Muscle layer of colon (tissue), 2 donors: Measurements from ENCODE around the gene SUPT16H.
"Not testable (repeated sequence)": the region's sequence is repeated elsewhere in the genome, so short reads cannot be mapped to it uniquely, and the experiment has no call there.

ENCODE experiments used
- H3K27ac ChIP-seq: one replicate; pipeline ENCODE4 v1.7.0; 2013; ENCODE audit warnings: low read depth, mild to moderate bottlenecking, low read length, moderate library complexity
- H3K27me3 ChIP-seq, 2 donors: one replicate each; pipeline ENCODE4 v1.7.0; 2013; ENCODE audit warnings: low read length in 2 of 2, mild to moderate bottlenecking in 2 of 2; ENCODE audit not compliant: insufficient read depth in 2 of 2, control insufficient read depth in 1 of 2
- H3K36me3 ChIP-seq: one replicate; pipeline ENCODE4 v1.7.0; 2013; ENCODE audit warnings: mild to moderate bottlenecking, low read length; ENCODE audit not compliant: insufficient read depth
- H3K4me1 ChIP-seq: one replicate; pipeline ENCODE4 v1.7.0; 2013; ENCODE audit warnings: mild to moderate bottlenecking, low read length; ENCODE audit not compliant: insufficient read depth
- H3K4me3 ChIP-seq, 2 donors: one replicate each; pipeline ENCODE4 v1.7.0; 2013; ENCODE audit warnings: low read length in 2 of 2, low read depth in 1 of 2, mild to moderate bottlenecking in 1 of 2, moderate library complexity in 1 of 2
- H3K9ac ChIP-seq: one replicate; pipeline ENCODE4 v1.7.0; 2013; ENCODE audit warnings: low read length
- H3K9me3 ChIP-seq: one replicate; pipeline ENCODE4 v1.7.0; 2013; ENCODE audit warnings: mild to moderate bottlenecking, low read length
- donor health status: abdominal sarcoma.
- donor health status: Adenocarcinoma of cecum.

The SUPT16H gene

GRCh38 chr14:21395450-21395849 is 11.6 kb upstream of the SUPT16H start:
- peaks cover 84% of the 10 kb centered on the region for H3K36me3 ChIP-seq
- no peaks in the 10 kb centered on the region for H3K9me3 ChIP-seq
- H3K27me3 ChIP-seq: no peaks in the 10 kb centered on the region
- no peak overlapping the region for H3K9ac ChIP-seq
- no peaks in the 10 kb centered on the region for H3K4me1 ChIP-seq
- H3K4me3 ChIP-seq: no peak overlapping the region
- H3K27ac ChIP-seq: no peak overlapping the region

- Histone ChIP-seq H3K9ac (no peak overlapping the region), H3K27ac (no peak overlapping the region)
These were observed 1.5 kb upstream of the SUPT16H start for GRCh38 chr14:21385188-21385904.

GRCh38 chr14:21384494-21384851 is 654 bp upstream of the SUPT16H start:
- Histone ChIP-seq H3K4me1 (peaks cover 21% of the 10 kb centered on the region), H3K9ac (peak overlapping the region; percentile 90), H3K27me3 (no peaks in the 10 kb centered on the region), H3K36me3 (peaks cover 14% of the 10 kb centered on the region), H3K9me3 (no peaks in the 10 kb centered on the region), H3K4me3 (peak overlapping the region; percentile 2 to 96), H3K27ac (peak overlapping the region; percentile 62)

More at GRCh38 chr14:21385188-21385904, 1.5 kb upstream of the SUPT16H start:
- peaks cover 22% of the 10 kb centered on the region for H3K36me3 ChIP-seq
- H3K4me3 ChIP-seq: peak overlapping the region in 1 of 2 donors; percentile 96
- H3K4me1 ChIP-seq: peaks cover 21% of the 10 kb centered on the region
- H3K27me3 ChIP-seq: no peaks in the 10 kb centered on the region
- no peaks in the 10 kb centered on the region for H3K9me3 ChIP-seq

GRCh38 chr14:21382886-21383847 is 652 bp downstream of the SUPT16H start:
- no peaks in the 10 kb centered on the region for H3K9me3 ChIP-seq
- H3K9ac ChIP-seq: peak overlapping the region; percentile 90
- peaks cover 21% of the 10 kb centered on the region for H3K4me1 ChIP-seq
- H3K36me3 ChIP-seq: peaks cover 11% of the 10 kb centered on the region
- no peaks in the 10 kb centered on the region for H3K27me3 ChIP-seq
- H3K27ac ChIP-seq: peak overlapping the region; percentile 62
- peak overlapping the region; percentile 56 to 96 for H3K4me3 ChIP-seq

- H3K27me3 ChIP-seq: no peaks in the 10 kb centered on the region
- no peak overlapping the region for H3K27ac ChIP-seq
- no peak overlapping the region for H3K9ac ChIP-seq
- no peak overlapping the region for H3K4me3 ChIP-seq
- H3K9me3 ChIP-seq: no peaks in the 10 kb centered on the region
- peaks cover 11% of the 10 kb centered on the region for H3K36me3 ChIP-seq
- H3K4me1 ChIP-seq: peaks cover 21% of the 10 kb centered on the region
These were observed 1.7 kb downstream of the SUPT16H start for GRCh38 chr14:21382095-21382494.

GRCh38 chr14:21379338-21379737 is 4.5 kb downstream of the SUPT16H start:
- H3K36me3 ChIP-seq: peaks cover 9% of the 10 kb centered on the region
- H3K9ac ChIP-seq: no peak overlapping the region
- no peak overlapping the region for H3K4me3 ChIP-seq
- H3K27ac ChIP-seq: no peak overlapping the region
- no peaks in the 10 kb centered on the region for H3K9me3 ChIP-seq
- no peaks in the 10 kb centered on the region for H3K27me3 ChIP-seq
- peaks cover 16% of the 10 kb centered on the region for H3K4me1 ChIP-seq

- Histone ChIP-seq H3K9ac (no peak overlapping the region), H3K36me3 (peaks cover 34% of the 10 kb centered on the region), H3K9me3 (no peaks in the 10 kb centered on the region), H3K4me1 (no peaks in the 10 kb centered on the region), H3K4me3 (no peak overlapping the region), H3K27me3 (no peaks in the 10 kb centered on the region), H3K27ac (no peak overlapping the region)
These were observed 9.8 kb downstream of the SUPT16H start for GRCh38 chr14:21373980-21374379.

GRCh38 chr14:21372814-21373213 is 11.0 kb downstream of the SUPT16H start:
- H3K36me3 ChIP-seq: peaks cover 45% of the 10 kb centered on the region

GRCh38 chr14:21369949-21370679 is 13.7 kb downstream of the SUPT16H start:
- Histone ChIP-seq H3K4me1 (no peaks in the 10 kb centered on the region), H3K27ac (no peak overlapping the region), H3K36me3 (peaks cover 63% of the 10 kb centered on the region), H3K27me3 (no peaks in the 10 kb centered on the region), H3K9me3 (no peaks in the 10 kb centered on the region), H3K9ac (no peak overlapping the region), H3K4me3 (no peak overlapping the region)

More at GRCh38 chr14:21372814-21373213, 11.0 kb downstream of the SUPT16H start:
- H3K9ac ChIP-seq, H3K4me1 ChIP-seq, H3K27me3 ChIP-seq, H3K27ac ChIP-seq, H3K4me3 ChIP-seq, H3K9me3 ChIP-seq: not testable (repeated sequence)

GRCh38 chr14:21367582-21368144 is 16.2 kb downstream of the SUPT16H start:
- H3K9ac ChIP-seq: no peak overlapping the region
- H3K9me3 ChIP-seq: no peaks in the 10 kb centered on the region
- H3K27me3 ChIP-seq: no peaks in the 10 kb centered on the region
- no peaks in the 10 kb centered on the region for H3K4me1 ChIP-seq
- H3K27ac ChIP-seq: no peak overlapping the region
- H3K4me3 ChIP-seq: no peak overlapping the region
- peaks cover 86% of the 10 kb centered on the region for H3K36me3 ChIP-seq

GRCh38 chr14:21356511-21356910 is 27.3 kb downstream of the SUPT16H start:
- Histone ChIP-seq H3K4me3 (no peak overlapping the region), H3K4me1 (no peaks in the 10 kb centered on the region), H3K27me3 (no peaks in the 10 kb centered on the region), H3K9ac (no peak overlapping the region), H3K36me3 (peaks cover 78% of the 10 kb centered on the region), H3K27ac (no peak overlapping the region), H3K9me3 (no peaks in the 10 kb centered on the region)
